ENCODE data around the gene ATP1B1. TPM values are rescaled to one million over a fixed set of nuclear protein-coding genes. Genes with fewer than 3 reads are reported as not detected.

The ATP1B1 gene
- total and polyA plus RNA-seq, 2 of the 8 experiments (the other 6 are each of a cell fraction or from before 2014, with no cell fraction given): 16.3 to 76.5 TPM

DNA sequence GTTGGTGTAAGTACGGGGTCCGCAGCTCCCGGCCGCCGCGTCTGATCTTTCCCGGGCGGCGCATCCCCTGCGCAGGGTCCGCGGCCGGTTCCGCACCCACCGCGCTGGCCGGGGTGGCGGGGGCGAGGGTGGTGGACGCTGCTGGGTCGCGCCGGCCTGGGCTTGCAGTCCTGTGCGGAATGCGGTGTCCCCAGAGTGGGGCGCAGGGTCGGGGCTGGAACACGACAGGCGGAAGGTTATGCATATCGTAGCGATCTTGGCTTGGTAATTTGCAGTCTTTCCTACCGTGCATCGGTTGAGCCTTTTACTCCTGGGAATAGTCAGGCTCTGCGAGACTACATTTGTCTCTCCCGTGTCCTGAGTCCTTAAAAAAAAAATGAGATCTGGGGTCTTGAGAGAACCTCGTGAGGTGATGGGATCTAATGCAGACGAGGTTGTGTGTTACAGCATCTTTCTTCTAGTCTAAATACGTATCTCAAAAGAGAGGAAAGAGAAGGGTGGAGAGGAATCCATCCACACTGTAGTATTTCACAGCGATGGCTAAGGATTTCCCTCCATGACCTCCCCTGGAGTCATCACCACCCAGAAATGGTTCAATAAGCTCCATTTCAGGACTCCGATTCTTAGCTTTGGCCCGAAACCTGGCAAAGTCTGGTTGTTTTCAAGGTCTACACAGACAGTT lies 572 bp downstream of the ATP1B1 start (continued):
- TF ChIP-seq YY1 (IDR thresholded peaks at IDR 0.05; ENCODE audit: low read depth, low read length) (0 out of 2 replicates have a peak, but pooled peaks have one; percentile 2), KDM1A (IDR thresholded peaks at IDR 0.05; ENCODE audit: borderline replicate concordance, low read length) (no peak)

Data from H1 (cell line).